Thyroid gland (tissue), 4 donors: ENCODE data around the gene RNF31. TPM values are rescaled to one million over a fixed set of nuclear protein-coding genes. Genes with fewer than 3 reads are reported as not detected.
A peak's percentile ranks its signal among the peaks of the same experiment; 100 is the strongest.

Experiments used
- DNase-seq, 2 donors: peaks; one replicate each; pipeline ENCODE4 v3.0.0-alpha.2; 2019
- H3K27ac ChIP-seq, 3 donors: fragments of 200-600 bp; sonication (generic); 1 replicate in 2 of 3; 2 replicates in 1 of 3; pipeline ENCODE4 v1.5.1; 2016 to 2019; ENCODE audit warnings: mild to moderate bottlenecking in 1 of 3, moderate library complexity in 1 of 3
- H3K27me3 ChIP-seq: fragments of 200-600 bp; sonication (generic); one replicate; pipeline ENCODE4 v1.5.1; 2019
- H3K36me3 ChIP-seq, 2 donors: fragments of 200-600 bp; sonication (generic); one replicate each; pipeline ENCODE4 v1.5.1; 2016 to 2019
- H3K4me1 ChIP-seq, 2 donors: fragments of 200-600 bp; sonication (generic); one replicate each; pipeline ENCODE4 v1.5.1; 2017 to 2019
- H3K4me3 ChIP-seq, 3 donors: fragments of 200-600 bp; sonication (generic); replicated peaks in 1 of 3; 1 replicate in 2 of 3; 2 replicates in 1 of 3; pipeline ENCODE4 v1.5.1; 2016; ENCODE audit warnings: mild to moderate bottlenecking in 1 of 3
- H3K9me3 ChIP-seq: fragments of 200-600 bp; sonication (generic); one replicate; pipeline ENCODE4 v1.5.1; 2017
- CTCF ChIP-seq, 6 experiments: fragments of 200-600 bp in 3 of 6; fragments of 450-650 bp in 3 of 6; sonication (generic) in 3 of 6; IDR thresholded peaks; one replicate each; pipeline ENCODE4 v1.5.1; 2016 to 2019; ENCODE audit warnings: antibody characterized with exemption in 6 of 6, mild to moderate bottlenecking in 2 of 6, inconsistent platforms in 1 of 6, moderate library complexity in 1 of 6
- POLR2A ChIP-seq, 2 donors: fragments of 450-650 bp; IDR thresholded peaks; one replicate each; pipeline ENCODE4 v1.6.1; 2017; ENCODE audit warnings: antibody characterized with exemption in 2 of 2, mild to moderate bottlenecking in 2 of 2, moderate library complexity in 1 of 2
- WGBS, 2 donors: methylation state at CpG; one replicate each; pipeline ENCODE4 v1.1.5; 2017; 5-methylcytosine and 5-hydroxymethylcytosine counted together
- intact Hi-C: fragments of 100-400 bp; cut with DNase I; formaldehyde crosslinking; loops from one replicate; pipeline ENCODE4 v1.15.1; 2023
- total RNA-seq, 4 donors: library from RNA; depleted of rRNA; stranded (reverse); fragments of >200 nt; gene quantifications; one replicate each; pipeline ENCODE4 v1.2.3, GENCODE V29; 2016

RNF31 gene
- total RNA-seq, 4 donors from 2014 or later, result 30.6 to 106 (median 67.6) TPM

GRCh38 chr14:24189460-24189859, 42.2 kb downstream of the RNF31 start:
- H3K36me3 ChIP-seq, result peaks cover 30 to 31% of the 10 kb centered on the region in 2 donors
- WGBS, 2 donors, result 87 to 92% methylated on average over 9 of the region's 9 CpGs

DNA sequence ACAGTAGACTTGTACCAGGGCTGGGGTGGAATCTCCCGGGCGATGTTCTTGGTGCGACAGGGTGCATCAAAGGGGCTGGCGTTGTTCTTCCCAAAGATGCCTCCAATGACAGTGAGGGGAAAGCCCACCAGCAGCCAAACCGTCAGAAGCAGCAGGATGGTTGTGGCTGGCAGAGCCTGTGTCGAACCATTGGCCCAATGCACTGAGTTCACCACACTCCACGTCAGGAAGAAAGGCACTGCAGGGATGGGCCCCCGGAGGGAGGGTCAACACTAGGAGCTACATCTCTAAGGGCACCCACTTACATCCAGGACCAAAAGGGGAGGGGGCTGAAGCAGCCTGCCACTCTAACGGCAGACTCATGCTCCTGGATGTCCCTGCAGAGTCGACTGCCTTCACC, 43.1 kb downstream of the RNF31 start:
- peaks cover 22 to 26% of the 10 kb centered on the region in 2 donors for H3K36me3 ChIP-seq
- H3K27me3 ChIP-seq, result no peaks in the 10 kb centered on the region
- intact Hi-C loops, result no loop called here
- TF ChIP-seq CTCF (IDR thresholded peaks at IDR 0.05) (no peak), POLR2A (IDR thresholded peaks at IDR 0.05) (no peak)
- H3K4me3 ChIP-seq, result no peak overlapping the region
- no peaks in the 10 kb centered on the region for H3K9me3 ChIP-seq
- H3K4me1 ChIP-seq, result peaks cover 19 to 25% of the 10 kb centered on the region in 2 donors
- 89 to 94% methylated on average over 10 of the region's 10 CpGs for WGBS, 2 donors
- H3K27ac ChIP-seq, result no peak overlapping the region
- no peak for DNase-seq

More at GRCh38 chr14:24189460-24189859, 42.2 kb downstream of the RNF31 start:
- Histone ChIP-seq H3K4me3 (no peak overlapping the region), H3K4me1 (peaks cover 13 to 20% of the 10 kb centered on the region in 2 donors), H3K9me3 (no peaks in the 10 kb centered on the region), H3K27me3 (no peaks in the 10 kb centered on the region), H3K27ac (peak overlapping the region in 1 of 3 donors; percentile 1)
- intact Hi-C loops, result no loop called here
- TF ChIP-seq CTCF (IDR thresholded peaks at IDR 0.05), result no peak
- TF ChIP-seq POLR2A (IDR thresholded peaks at IDR 0.05), result no peak
- no peak for DNase-seq

- intact Hi-C loops, result no loop called here
- DNase-seq, result no peak
- no peak overlapping the region for H3K4me3 ChIP-seq
- H3K4me1 ChIP-seq, result peaks cover 19 to 31% of the 10 kb centered on the region in 2 donors
- no peak for TF ChIP-seq POLR2A (IDR thresholded peaks at IDR 0.05)
- WGBS, 2 donors, result 92 to 95% methylated on average over 15 of the region's 15 CpGs
- peaks cover 11 to 17% of the 10 kb centered on the region in 2 donors for H3K36me3 ChIP-seq
- H3K27me3 ChIP-seq, result no peaks in the 10 kb centered on the region
- H3K9me3 ChIP-seq, result no peaks in the 10 kb centered on the region
- no peak overlapping the region for H3K27ac ChIP-seq
These were observed 45.6 kb downstream of the RNF31 start for GRCh38 chr14:24192933-24193332.

DNA sequence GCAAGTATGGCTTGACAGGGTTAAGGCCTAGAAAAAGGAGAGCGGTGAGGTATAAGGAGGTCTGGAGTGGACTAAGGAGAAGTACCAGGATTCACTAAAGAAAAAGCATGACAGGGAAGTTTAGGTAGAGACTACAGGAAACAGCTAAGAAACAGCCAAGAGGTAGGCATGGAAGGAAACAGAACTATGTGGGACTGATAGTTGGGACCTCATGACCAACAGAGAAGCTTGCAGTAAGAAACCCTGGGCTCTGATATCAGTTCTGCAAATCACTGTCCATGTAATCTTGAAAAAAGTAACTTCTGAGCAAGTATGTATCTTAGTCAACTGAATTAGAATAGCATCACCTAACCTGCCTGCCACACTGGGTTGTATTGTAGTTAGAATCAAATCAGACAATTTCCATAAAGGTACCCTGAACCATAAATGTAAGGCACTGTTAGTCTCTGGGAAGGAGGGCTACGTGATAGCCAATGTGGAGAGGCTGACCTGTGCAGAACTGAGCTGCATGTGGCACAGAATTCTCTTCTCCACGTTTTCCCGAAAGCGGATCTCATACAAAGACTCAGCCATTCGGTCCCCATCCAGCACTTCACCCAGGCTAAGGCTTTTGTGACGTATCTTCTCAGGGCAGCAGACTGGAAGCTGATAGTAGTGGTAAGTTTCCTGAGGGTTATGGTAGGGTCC, 47.0 kb downstream of the RNF31 start:
- H3K4me1 ChIP-seq, result peaks cover 17 to 31% of the 10 kb centered on the region in 2 donors

GRCh38 chr14:24194873-24195185, 47.5 kb downstream of the RNF31 start:
- intact Hi-C loops, result no loop called here
- H3K4me1 ChIP-seq, result peaks cover 17 to 31% of the 10 kb centered on the region in 2 donors

More for the DNA sequence above, 47.0 kb downstream of the RNF31 start:
- no peak for TF ChIP-seq POLR2A (IDR thresholded peaks at IDR 0.05)
- TF ChIP-seq CTCF (IDR thresholded peaks at IDR 0.05), result no peak
- Histone ChIP-seq H3K27me3 (no peaks in the 10 kb centered on the region), H3K9me3 (no peaks in the 10 kb centered on the region), H3K4me3 (peak overlapping the region in 2 of 3 donors; percentile 94 to 100), H3K27ac (peak overlapping the region in 2 of 3 donors; percentile 94 to 98), H3K36me3 (peaks cover 11 to 17% of the 10 kb centered on the region in 2 donors)
- WGBS, 2 donors, result 83 to 87% methylated on average over 7 of the region's 7 CpGs
- no peak for DNase-seq
- intact Hi-C loops, result no loop called here

More at GRCh38 chr14:24194873-24195185, 47.5 kb downstream of the RNF31 start:
- DNase-seq, result no peak
- Histone ChIP-seq H3K36me3 (peaks cover 11 to 17% of the 10 kb centered on the region in 2 donors), H3K27me3 (no peaks in the 10 kb centered on the region), H3K4me3 (peak overlapping the region in 2 of 3 donors; percentile 94 to 100), H3K9me3 (no peaks in the 10 kb centered on the region), H3K27ac (peak overlapping the region; percentile 94 to 100 (median 98))
- 40 to 62% methylated on average over 7 of the region's 8 CpGs for WGBS, 2 donors
- no peak for TF ChIP-seq CTCF (IDR thresholded peaks at IDR 0.05)
